Fibroblast of mammary gland (primary cell): Measurements from ENCODE around the gene NXT1.

Experiments used
- DNase-seq: peaks from one replicate; pipeline ENCODE4 v3.0.0-alpha.2; 2010; ENCODE audit warnings: low read depth
- H3K4me3 ChIP-seq: 2 replicates; pipeline ENCODE4 v1.5.1; 2011; ENCODE audit warnings: low read depth, mild to moderate bottlenecking, low read length, moderate library complexity; ENCODE audit not compliant: control insufficient read depth
- CTCF ChIP-seq: conservative IDR thresholded peaks from 2 replicates; pipeline ENCODE4 v1.5.1; 2011; ENCODE audit warnings: low read depth, low read length, inconsistent platforms; ENCODE audit not compliant: control insufficient read depth, insufficient read depth

The NXT1 gene

GRCh38 chr20:23327617-23328333, 22.8 kb upstream of the NXT1 start:
- TF ChIP-seq CTCF, result no peak
- H3K4me3 ChIP-seq, result no peak overlapping the region
- DNase-seq, result no peak

GRCh38 chr20:23331450-23332350, 18.9 kb upstream of the NXT1 start:
- no peak for TF ChIP-seq CTCF
- H3K4me3 ChIP-seq, result no peak overlapping the region
- DNase-seq, result no peak

- no peak for DNase-seq
- no peak for TF ChIP-seq CTCF
- H3K4me3 ChIP-seq, result no peak overlapping the region
These were observed 18.1 kb upstream of the NXT1 start for GRCh38 chr20:23332467-23332866.

GRCh38 chr20:23334111-23334510, 16.5 kb upstream of the NXT1 start:
- no peak for TF ChIP-seq CTCF
- no peak for DNase-seq
- H3K4me3 ChIP-seq, result no peak overlapping the region

- H3K4me3 ChIP-seq, result no peak overlapping the region
- TF ChIP-seq CTCF, result no peak
- no peak for DNase-seq
These were observed 15.1 kb upstream of the NXT1 start for GRCh38 chr20:23335521-23335920.

- H3K4me3 ChIP-seq, result no peak overlapping the region
- DNase-seq, result no peak
- no peak for TF ChIP-seq CTCF
These were observed 14.1 kb upstream of the NXT1 start for GRCh38 chr20:23336476-23336875.

GRCh38 chr20:23337312-23337711, 13.3 kb upstream of the NXT1 start:
- H3K4me3 ChIP-seq, result no peak overlapping the region
- DNase-seq, result no peak
- TF ChIP-seq CTCF, result no peak
